ENCODE results near the gene SNX2.

The SNX2 gene

GRCh38 chr5:122773619-122774018 lies 1.3 kb upstream of the SNX2 start:
- Histone ChIP-seq H3K4me3 (ENCODE audit: low read depth in 1 of 2, low read length in 2 of 2) (no peak overlapping the region), H3K27me3 (ENCODE audit: low read depth, low read length) (no peaks in the 10 kb centered on the region), H3K27ac (ENCODE audit: low read length) (no peak overlapping the region), H3K36me3 (ENCODE audit: control insufficient read depth in 1 of 2, insufficient read depth in 2 of 2, low read length in 2 of 2) (no peaks in the 10 kb centered on the region), H3K9me3 (ENCODE audit: control insufficient read depth in 1 of 2, low read length in 2 of 2) (no peaks in the 10 kb centered on the region), H3K4me1 (ENCODE audit: control insufficient read depth in 1 of 2, insufficient read depth in 2 of 2, low read length in 2 of 2) (peaks cover 4 to 22% of the 10 kb centered on the region in 2 donors)

- Histone ChIP-seq H3K9me3 (ENCODE audit: control insufficient read depth in 1 of 2, low read length in 2 of 2) (no peaks in the 10 kb centered on the region), H3K36me3 (ENCODE audit: control insufficient read depth in 1 of 2, insufficient read depth in 2 of 2, low read length in 2 of 2) (no peaks in the 10 kb centered on the region), H3K27me3 (ENCODE audit: low read depth, low read length) (no peaks in the 10 kb centered on the region), H3K4me1 (ENCODE audit: control insufficient read depth in 1 of 2, insufficient read depth in 2 of 2, low read length in 2 of 2) (peaks cover 4 to 26% of the 10 kb centered on the region in 2 donors), H3K4me3 (ENCODE audit: low read depth in 1 of 2, low read length in 2 of 2) (peak overlapping the region; percentile 63 to 98), H3K27ac (ENCODE audit: low read length) (no peak overlapping the region)
These were observed 390 bp upstream of the SNX2 start for GRCh38 chr5:122774519-122774860.

GRCh38 chr5:122775550-122776542 lies 966 bp downstream of the SNX2 start:
- H3K4me1 ChIP-seq (ENCODE audit: control insufficient read depth in 1 of 2, insufficient read depth in 2 of 2, low read length in 2 of 2) = peaks cover 4 to 26% of the 10 kb centered on the region in 2 donors
- H3K36me3 ChIP-seq (ENCODE audit: control insufficient read depth in 1 of 2, insufficient read depth in 2 of 2, low read length in 2 of 2) = no peaks in the 10 kb centered on the region
- H3K9me3 ChIP-seq (ENCODE audit: control insufficient read depth in 1 of 2, low read length in 2 of 2) = no peaks in the 10 kb centered on the region
- peak overlapping the region; percentile 92 to 98 for H3K4me3 ChIP-seq (ENCODE audit: low read depth in 1 of 2, low read length in 2 of 2)
- peak overlapping the region; percentile 87 for H3K27ac ChIP-seq (ENCODE audit: low read length)
- no peaks in the 10 kb centered on the region for H3K27me3 ChIP-seq (ENCODE audit: low read depth, low read length)

DNA sequence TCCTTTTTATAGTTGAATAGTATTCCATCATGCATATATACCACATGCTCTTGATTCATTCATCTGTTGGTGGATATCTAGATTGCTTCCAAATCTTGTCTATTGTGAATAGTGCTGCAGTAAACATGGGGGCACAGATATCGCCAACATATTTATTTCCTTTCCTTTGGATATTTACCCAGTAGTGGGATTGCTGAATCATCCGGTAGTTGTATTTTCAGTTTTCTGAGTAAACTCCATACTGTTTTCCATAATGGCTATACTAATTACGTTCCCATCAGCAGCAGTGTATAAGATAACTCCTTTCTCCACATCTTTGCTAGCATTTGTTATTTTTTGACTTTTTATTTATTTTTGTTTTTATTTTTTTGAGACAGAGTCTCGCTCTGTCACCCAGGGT lies 3.3 kb downstream of the SNX2 start:
- no peaks in the 10 kb centered on the region for H3K27me3 ChIP-seq (ENCODE audit: low read depth, low read length)
- no peaks in the 10 kb centered on the region for H3K36me3 ChIP-seq (ENCODE audit: control insufficient read depth in 1 of 2, insufficient read depth in 2 of 2, low read length in 2 of 2)
- H3K27ac ChIP-seq (ENCODE audit: low read length) = no peak overlapping the region
- H3K4me3 ChIP-seq (ENCODE audit: low read depth in 1 of 2, low read length in 2 of 2) = no peak overlapping the region
- no peaks in the 10 kb centered on the region for H3K9me3 ChIP-seq (ENCODE audit: control insufficient read depth in 1 of 2, low read length in 2 of 2)
- peaks cover 4 to 26% of the 10 kb centered on the region in 2 donors for H3K4me1 ChIP-seq (ENCODE audit: control insufficient read depth in 1 of 2, insufficient read depth in 2 of 2, low read length in 2 of 2)

- no peak overlapping the region for H3K4me3 ChIP-seq (ENCODE audit: low read depth in 1 of 2, low read length in 2 of 2)
- H3K4me1 ChIP-seq (ENCODE audit: control insufficient read depth in 1 of 2, insufficient read depth in 2 of 2, low read length in 2 of 2) = peaks cover 4 to 26% of the 10 kb centered on the region in 2 donors
- no peaks in the 10 kb centered on the region for H3K9me3 ChIP-seq (ENCODE audit: control insufficient read depth in 1 of 2, low read length in 2 of 2)
- H3K36me3 ChIP-seq (ENCODE audit: control insufficient read depth in 1 of 2, insufficient read depth in 2 of 2, low read length in 2 of 2) = no peaks in the 10 kb centered on the region
- H3K27me3 ChIP-seq (ENCODE audit: low read depth, low read length) = no peaks in the 10 kb centered on the region
- H3K27ac ChIP-seq (ENCODE audit: low read length) = no peak overlapping the region
These were observed 4.6 kb downstream of the SNX2 start for GRCh38 chr5:122779451-122779850.

GRCh38 chr5:122780296-122780695 lies 5.4 kb downstream of the SNX2 start:
- Histone ChIP-seq H3K27me3 (ENCODE audit: low read depth, low read length) (no peaks in the 10 kb centered on the region), H3K4me3 (ENCODE audit: low read depth in 1 of 2, low read length in 2 of 2) (no peak overlapping the region), H3K4me1 (ENCODE audit: control insufficient read depth in 1 of 2, insufficient read depth in 2 of 2, low read length in 2 of 2) (peaks cover 4 to 26% of the 10 kb centered on the region in 2 donors), H3K9me3 (ENCODE audit: control insufficient read depth in 1 of 2, low read length in 2 of 2) (peaks cover 0 to under 1% of the 10 kb centered on the region in 2 donors), H3K36me3 (ENCODE audit: control insufficient read depth in 1 of 2, insufficient read depth in 2 of 2, low read length in 2 of 2) (no peaks in the 10 kb centered on the region), H3K27ac (ENCODE audit: low read length) (no peak overlapping the region)

- no peak overlapping the region for H3K27ac ChIP-seq (ENCODE audit: low read length)
- H3K9me3 ChIP-seq (ENCODE audit: control insufficient read depth in 1 of 2, low read length in 2 of 2) = peaks cover 2 to 4% of the 10 kb centered on the region in 2 donors
- H3K4me3 ChIP-seq (ENCODE audit: low read depth in 1 of 2, low read length in 2 of 2) = no peak overlapping the region
- H3K27me3 ChIP-seq (ENCODE audit: low read depth, low read length) = no peaks in the 10 kb centered on the region
- H3K36me3 ChIP-seq (ENCODE audit: control insufficient read depth in 1 of 2, insufficient read depth in 2 of 2, low read length in 2 of 2) = no peaks in the 10 kb centered on the region
- peaks cover 4 to 20% of the 10 kb centered on the region in 2 donors for H3K4me1 ChIP-seq (ENCODE audit: control insufficient read depth in 1 of 2, insufficient read depth in 2 of 2, low read length in 2 of 2)
These were observed 6.6 kb downstream of the SNX2 start for GRCh38 chr5:122781465-122781864.

GRCh38 chr5:122785294-122785693 lies 10.4 kb downstream of the SNX2 start:
- H3K4me1 ChIP-seq (ENCODE audit: control insufficient read depth in 1 of 2, insufficient read depth in 2 of 2, low read length in 2 of 2) = peaks cover 0 to 4% of the 10 kb centered on the region in 2 donors
- no peak overlapping the region for H3K27ac ChIP-seq (ENCODE audit: low read length)
- H3K9me3 ChIP-seq (ENCODE audit: control insufficient read depth in 1 of 2, low read length in 2 of 2) = peaks cover 2 to 4% of the 10 kb centered on the region in 2 donors
- no peaks in the 10 kb centered on the region for H3K27me3 ChIP-seq (ENCODE audit: low read depth, low read length)
- H3K36me3 ChIP-seq (ENCODE audit: control insufficient read depth in 1 of 2, insufficient read depth in 2 of 2, low read length in 2 of 2) = no peaks in the 10 kb centered on the region
- H3K4me3 ChIP-seq (ENCODE audit: low read depth in 1 of 2, low read length in 2 of 2) = no peak overlapping the region

- Histone ChIP-seq H3K9me3 (ENCODE audit: control insufficient read depth in 1 of 2, low read length in 2 of 2) (peaks cover 2 to 4% of the 10 kb centered on the region in 2 donors), H3K27ac (ENCODE audit: low read length) (no peak overlapping the region), H3K4me3 (ENCODE audit: low read depth in 1 of 2, low read length in 2 of 2) (no peak overlapping the region), H3K4me1 (ENCODE audit: control insufficient read depth in 1 of 2, insufficient read depth in 2 of 2, low read length in 2 of 2) (peaks cover 0 to 4% of the 10 kb centered on the region in 2 donors), H3K36me3 (ENCODE audit: control insufficient read depth in 1 of 2, insufficient read depth in 2 of 2, low read length in 2 of 2) (no peaks in the 10 kb centered on the region), H3K27me3 (ENCODE audit: low read depth, low read length) (no peaks in the 10 kb centered on the region)
These were observed 13.5 kb downstream of the SNX2 start for GRCh38 chr5:122788371-122788770.

DNA sequence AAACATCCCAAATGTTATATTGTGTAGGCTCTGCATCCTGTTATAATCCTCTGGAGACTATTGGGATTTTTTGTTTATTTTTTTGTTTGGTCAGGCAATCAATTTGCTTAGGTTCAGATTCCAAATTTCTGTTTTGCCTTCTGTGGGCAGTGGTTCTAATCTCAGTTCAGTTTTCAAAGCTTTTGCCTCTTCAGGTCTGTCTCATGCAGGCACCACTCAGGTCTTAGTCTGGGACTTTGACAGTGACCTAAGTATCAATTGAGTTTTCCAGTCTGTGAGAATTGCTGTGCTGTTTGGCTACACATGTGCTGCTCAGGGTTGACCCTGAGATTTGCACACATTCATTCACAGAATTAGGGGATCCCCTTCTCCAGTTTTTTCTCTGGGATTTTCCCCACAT lies 14.1 kb downstream of the SNX2 start:
- Histone ChIP-seq H3K27me3 (ENCODE audit: low read depth, low read length) (no peaks in the 10 kb centered on the region), H3K9me3 (ENCODE audit: control insufficient read depth in 1 of 2, low read length in 2 of 2) (peaks cover 2 to 4% of the 10 kb centered on the region in 2 donors), H3K4me3 (ENCODE audit: low read depth in 1 of 2, low read length in 2 of 2) (no peak overlapping the region), H3K27ac (ENCODE audit: low read length) (no peak overlapping the region), H3K36me3 (ENCODE audit: control insufficient read depth in 1 of 2, insufficient read depth in 2 of 2, low read length in 2 of 2) (no peaks in the 10 kb centered on the region), H3K4me1 (ENCODE audit: control insufficient read depth in 1 of 2, insufficient read depth in 2 of 2, low read length in 2 of 2) (peaks cover 0 to 4% of the 10 kb centered on the region in 2 donors)

DNA sequence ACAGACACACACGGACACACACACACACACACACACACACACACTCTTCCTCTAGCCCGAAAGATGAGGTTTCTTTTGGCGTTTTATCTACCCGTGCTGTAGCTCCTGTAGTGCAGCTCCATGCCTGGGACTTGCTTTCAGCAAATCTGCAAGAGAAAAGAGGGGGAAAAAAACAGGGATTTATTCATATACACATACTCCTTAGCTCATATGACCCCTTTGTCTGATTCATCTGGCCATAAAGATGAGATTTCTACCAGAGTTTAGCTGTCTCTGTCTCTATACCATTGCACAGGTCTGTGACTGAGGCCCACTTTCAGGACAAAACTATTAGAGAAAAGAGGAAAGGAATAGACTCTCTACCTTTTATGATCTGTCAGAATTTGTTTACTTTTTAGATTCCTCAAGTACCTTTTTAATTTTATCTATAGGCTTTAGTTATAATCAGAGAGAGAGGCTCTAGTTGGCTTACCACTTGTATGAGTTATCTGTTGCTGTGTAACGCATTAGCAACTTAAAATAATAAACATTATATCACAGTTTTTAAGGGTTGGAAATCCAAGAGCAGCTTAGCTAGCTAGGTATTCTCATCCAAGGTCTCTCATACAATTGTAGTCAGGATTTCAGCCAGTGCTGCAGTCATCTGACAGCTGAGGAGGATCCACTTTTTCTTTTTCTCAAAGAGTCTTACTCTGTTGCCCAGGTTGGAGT lies 14.7 kb downstream of the SNX2 start:
- Histone ChIP-seq H3K4me1 (ENCODE audit: control insufficient read depth in 1 of 2, insufficient read depth in 2 of 2, low read length in 2 of 2) (peaks cover 0 to 4% of the 10 kb centered on the region in 2 donors), H3K4me3 (ENCODE audit: low read depth in 1 of 2, low read length in 2 of 2) (no peak overlapping the region), H3K9me3 (ENCODE audit: control insufficient read depth in 1 of 2, low read length in 2 of 2) (peaks cover 2 to 4% of the 10 kb centered on the region in 2 donors), H3K36me3 (ENCODE audit: control insufficient read depth in 1 of 2, insufficient read depth in 2 of 2, low read length in 2 of 2) (no peaks in the 10 kb centered on the region), H3K27ac (ENCODE audit: low read length) (no peak overlapping the region), H3K27me3 (ENCODE audit: low read depth, low read length) (no peaks in the 10 kb centered on the region)
